Spleen (tissue), 11 donors: ENCODE results near the gene SLC34A1. TPM values are rescaled to one million over a fixed set of nuclear protein-coding genes. Genes with fewer than 3 reads are reported as not detected.
"Not testable (repeated sequence)": the region's sequence is repeated elsewhere in the genome, so short reads cannot be mapped to it uniquely, and the experiment has no call there.

Experiments
- DNase-seq: peaks from one replicate; pipeline ENCODE4 v3.0.0-alpha.2; 2020
- H3K27ac ChIP-seq, 8 donors: fragments of 200-600 bp; sonication (generic) in 7 of 8; 1 replicate in 4 of 8; 2 replicates in 4 of 8; pipeline versions ENCODE4 v1.5.0 to v1.8.0; 2016 to 2021; ENCODE audit warnings: inconsistent platforms in 4 of 8, mild to moderate bottlenecking in 4 of 8, moderate library complexity in 1 of 8
- H3K27me3 ChIP-seq, 7 donors: fragments of 200-600 bp; sonication (generic) in 6 of 7; replicated peaks in 1 of 7; 1 replicate in 4 of 7; 2 replicates in 3 of 7; pipeline versions ENCODE4 v1.5.0 to v1.8.0; 2016 to 2021; ENCODE audit warnings: inconsistent platforms in 3 of 7, mild to moderate bottlenecking in 1 of 7
- H3K36me3 ChIP-seq, 6 donors: fragments of 200-600 bp; sonication (generic) in 5 of 6; 1 replicate in 4 of 6; 2 replicates in 2 of 6; pipeline versions ENCODE4 v1.5.0 to v1.8.0; 2016 to 2021; ENCODE audit warnings: inconsistent platforms in 2 of 6
- H3K4me1 ChIP-seq, 6 donors: fragments of 200-600 bp; sonication (generic) in 5 of 6; 1 replicate in 3 of 6; 2 replicates in 3 of 6; pipeline versions ENCODE4 v1.5.0 to v1.8.0; 2016 to 2021; ENCODE audit warnings: inconsistent platforms in 3 of 6
- H3K4me3 ChIP-seq, 8 donors: fragments of 200-600 bp; sonication (generic) in 7 of 8; 1 replicate in 4 of 8; 2 replicates in 4 of 8; pipeline versions ENCODE4 v1.5.0 to v1.8.0; 2016 to 2021; ENCODE audit warnings: inconsistent platforms in 4 of 8, mild to moderate bottlenecking in 4 of 8, moderate library complexity in 2 of 8
- H3K9me3 ChIP-seq, 8 donors: fragments of 200-600 bp; sonication (generic) in 7 of 8; 1 replicate in 4 of 8; 2 replicates in 4 of 8; pipeline versions ENCODE4 v1.5.0 to v1.8.0; 2016 to 2021; ENCODE audit warnings: inconsistent platforms in 4 of 8
- CTCF ChIP-seq, 11 experiments: fragments of 200-600 bp in 7 of 11; fragments of 450-650 bp in 4 of 11; sonication (generic) in 4 of 11; IDR thresholded peaks in 8 of 11; conservative IDR thresholded peaks in 3 of 11; 1 replicate in 7 of 11; 2 replicates in 4 of 11; pipeline versions ENCODE4 v1.4.0 to v1.8.0; 2016 to 2021; ENCODE audit warnings: antibody characterized with exemption in 11 of 11, inconsistent platforms in 4 of 11, mild to moderate bottlenecking in 1 of 11
- POLR2A ChIP-seq, 3 donors: fragments of 450-650 bp; IDR thresholded peaks; one replicate each; pipeline ENCODE4 v1.5.1; 2017; ENCODE audit warnings: antibody characterized with exemption in 3 of 3, mild to moderate bottlenecking in 1 of 3
- POLR2AphosphoS5 ChIP-seq, 3 donors: sonication (generic); formaldehyde crosslinking; IDR thresholded peaks; one replicate each; pipeline ENCODE4 v1.5.1; 2017; ENCODE audit warnings: antibody characterized with exemption in 3 of 3
- WGBS, 5 donors: extraction: QIAGEN DNeasy Blood & Tissue Kit in 3 of 5; methylation state at CpG; one replicate each; pipeline versions ENCODE4 v1.1.5 to v1.1.7; 2013 to 2018; 5-methylcytosine and 5-hydroxymethylcytosine counted together
- intact Hi-C: fragments of 100-400 bp; cut with DNase I; formaldehyde crosslinking; loops from one replicate; pipeline ENCODE4 v1.15.0; 2023; ENCODE audit warnings: low total_unique reads
- polyA plus RNA-seq, 3 donors: library from polyadenylated mRNA; stranded (reverse); fragments of 200-250 nt; gene quantifications; one replicate each; pipeline ENCODE4 v1.2.1, GENCODE V29; 2013
- total RNA-seq, 7 donors: library from RNA; depleted of rRNA in 3 of 7; stranded (reverse); fragments of >200 nt in 3 of 7; fragmentation: NEBNext Ultra II Directional in 4 of 7; extraction: Animal tissue kit (Norgen Biotek cat#: 25700) in 4 of 7; gene quantifications; one replicate each; pipeline versions ENCODE4 v1.1.0 to v1.2.1, GENCODE V29; 2016 to 2021
- donor health status: healthy with polysubstance abuse.
- donor health status: DM: no; HTN: no; CAD: no; lungs with moderate emphysema.
- donor health status: DM: no; HTN: no; CAD: no.
- donor health status: Bipolar disorder and iron deficiency.
- donor health status: healthy.
- donor health status: DM: no; HTN: no; CAD: no.
- donor health status: DM: yes; HTN: yes; CAD: no.

The SLC34A1 gene
- total and polyA plus RNA-seq, 10 donors = 0.02 to 0.77 (median 0.14) TPM; not detected in 3

GRCh38 chr5:177336603-177337494 is 47.4 kb upstream of the SLC34A1 start:
- Histone ChIP-seq H3K27ac (no peak overlapping the region), H3K36me3 (peaks cover 8 to 100% (median 77%) of the 10 kb centered on the region in 6 donors), H3K9me3 (no peaks in the 10 kb centered on the region), H3K27me3 (no peaks in the 10 kb centered on the region), H3K4me3 (no peak overlapping the region), H3K4me1 (peaks cover 0 to 74% (median 21%) of the 10 kb centered on the region in 6 donors)
- 91 to 95% (median 93%) methylated on average over 19 to 36 of the region's 36 CpGs for WGBS, 5 donors
- intact Hi-C loops = no loop called here
- TF ChIP-seq POLR2A (IDR thresholded peaks at IDR 0.05) = no peak
- TF ChIP-seq POLR2AphosphoS5 (IDR thresholded peaks at IDR 0.05) = peak in 2 of 3 donors; percentile 13 to 50
- DNase-seq = peak; percentile 71

GRCh38 chr5:177338251-177339106 is 45.8 kb upstream of the SLC34A1 start:
- H3K9me3 ChIP-seq = no peaks in the 10 kb centered on the region
- WGBS, 5 donors = 81 to 86% (median 84%) methylated on average over 9 to 22 of the region's 22 CpGs
- peaks cover 8 to 100% (median 67%) of the 10 kb centered on the region in 6 donors for H3K36me3 ChIP-seq
- peak overlapping the region in 7 of 8 donors; percentile 24 to 85 (median 78) for H3K27ac ChIP-seq
- peak; percentile 73 for DNase-seq
- peak in 1 of 3 donors; percentile 32 for TF ChIP-seq POLR2AphosphoS5 (IDR thresholded peaks at IDR 0.05)
- TF ChIP-seq POLR2A (IDR thresholded peaks at IDR 0.05) = no peak
- no peak for TF ChIP-seq CTCF (IDR thresholded peaks at IDR 0.05 in 8 of 11, conservative IDR thresholded peaks at IDR 0.05 in 3 of 11)
- intact Hi-C loops = no loop called here
- H3K4me3 ChIP-seq = peak overlapping the region in 1 of 8 donors; percentile 40
- peaks cover 0 to 74% (median 15%) of the 10 kb centered on the region in 6 donors for H3K4me1 ChIP-seq
- H3K27me3 ChIP-seq = no peaks in the 10 kb centered on the region

- Histone ChIP-seq H3K4me1 (peaks cover 0 to 76% (median 15%) of the 10 kb centered on the region in 6 donors), H3K36me3 (peaks cover 8 to 100% (median 64%) of the 10 kb centered on the region in 6 donors), H3K27me3 (no peaks in the 10 kb centered on the region), H3K4me3 (peak overlapping the region in 1 of 8 donors; percentile 40), H3K9me3 (no peaks in the 10 kb centered on the region), H3K27ac (peak overlapping the region in 7 of 8 donors; percentile 24 to 85 (median 78))
- 46 to 70% (median 63%) methylated on average over 10 to 11 of the region's 11 CpGs for WGBS, 5 donors
- TF ChIP-seq POLR2A (IDR thresholded peaks at IDR 0.05) = no peak
- peak; percentile 26 to 61 (median 56) for TF ChIP-seq POLR2AphosphoS5 (IDR thresholded peaks at IDR 0.05)
- TF ChIP-seq CTCF (IDR thresholded peaks at IDR 0.05 in 8 of 11, conservative IDR thresholded peaks at IDR 0.05 in 3 of 11) = no peak
- intact Hi-C loops = no loop called here
- peak; percentile 82 for DNase-seq
Measured at GRCh38 chr5:177339107-177339638, 45.1 kb upstream of the SLC34A1 start.

GRCh38 chr5:177343000-177343399 is 41.2 kb upstream of the SLC34A1 start:
- H3K27me3 ChIP-seq, H3K9me3 ChIP-seq, H3K27ac ChIP-seq, intact Hi-C loops, H3K4me3 ChIP-seq: not testable (repeated sequence)
- peak; percentile 31 for DNase-seq
- H3K36me3 ChIP-seq = peaks cover 0 to 100% (median 47%) of the 10 kb centered on the region in 6 donors
- H3K4me1 ChIP-seq = peaks cover 3 to 94% (median 35%) of the 10 kb centered on the region in 6 donors
- WGBS, 5 donors = 87 to 95% (median 93%) methylated on average over 14 of the region's 14 CpGs
